NCI-H526 treated with DMSO at 0.1 percent for 48 hours (cell line): Measurements from ENCODE around the gene MAML3.

ENCODE experiments used
- DNase-seq: peaks from one replicate; lab custom pipeline; 2025; lab: John Stamatoyannopoulos, UW

Gene MAML3

GRCh38 chr4:140153718-140154571 lies at the start of gene MAML3:
MAML3 (minus strand) TSS chr4:140154184; CDS start chr4:140153327, 857 bp downstream.
- DNase-seq: peak; percentile 94

GRCh38 chr4:140198942-140199341 lies 45.0 kb upstream of the MAML3 start:
- DNase-seq: no peak

GRCh38 chr4:140195806-140196205 lies 41.8 kb upstream of the MAML3 start:
- no peak for DNase-seq

GRCh38 chr4:140189805-140190204 lies 35.8 kb upstream of the MAML3 start:
- DNase-seq: no peak

GRCh38 chr4:140188975-140189374 lies 35.0 kb upstream of the MAML3 start:
- DNase-seq: no peak

- DNase-seq: no peak
These were observed 33.3 kb upstream of the MAML3 start for GRCh38 chr4:140187316-140187695.

- DNase-seq: no peak
These were observed 32.8 kb upstream of the MAML3 start for GRCh38 chr4:140186651-140187315.

GRCh38 chr4:140186082-140186438 lies 32.1 kb upstream of the MAML3 start:
- DNase-seq: no peak

GRCh38 chr4:140185412-140186081 lies 31.6 kb upstream of the MAML3 start:
- DNase-seq: no peak

GRCh38 chr4:140183270-140183669 lies 29.3 kb upstream of the MAML3 start:
- no peak for DNase-seq

- no peak for DNase-seq
These were observed 26.6 kb upstream of the MAML3 start for GRCh38 chr4:140180577-140180976.

GRCh38 chr4:140176735-140177134 lies 22.8 kb upstream of the MAML3 start:
- no peak for DNase-seq

GRCh38 chr4:140174543-140174942 lies 20.6 kb upstream of the MAML3 start:
- no peak for DNase-seq

- no peak for DNase-seq
These were observed 19.0 kb upstream of the MAML3 start for GRCh38 chr4:140172960-140173359.

GRCh38 chr4:140170299-140170698 lies 16.3 kb upstream of the MAML3 start:
- DNase-seq: no peak

GRCh38 chr4:140168936-140169335 lies 15.0 kb upstream of the MAML3 start:
- DNase-seq: no peak

- no peak for DNase-seq
These were observed 14.5 kb upstream of the MAML3 start for GRCh38 chr4:140168474-140168873.

- DNase-seq: no peak
These were observed 9.2 kb upstream of the MAML3 start for GRCh38 chr4:140163029-140163810.

GRCh38 chr4:140162596-140162995 lies 8.6 kb upstream of the MAML3 start:
- DNase-seq: no peak

GRCh38 chr4:140158365-140159030 lies 4.5 kb upstream of the MAML3 start:
- no peak for DNase-seq

- no peak for DNase-seq
These were observed 3.4 kb upstream of the MAML3 start for GRCh38 chr4:140157341-140157740.
